GM21723 (cell line): ENCODE measurements around the gene CACYBP.

Experiments used
- ATAC-seq: cut with Tn5 transposase; IDR thresholded peaks from one replicate; pipeline ENCODE4 v1.9.1; 2021; ENCODE audit warnings: mild to moderate bottlenecking, moderate library complexity; ENCODE audit not compliant: unreplicated experiment

Gene CACYBP

DNA sequence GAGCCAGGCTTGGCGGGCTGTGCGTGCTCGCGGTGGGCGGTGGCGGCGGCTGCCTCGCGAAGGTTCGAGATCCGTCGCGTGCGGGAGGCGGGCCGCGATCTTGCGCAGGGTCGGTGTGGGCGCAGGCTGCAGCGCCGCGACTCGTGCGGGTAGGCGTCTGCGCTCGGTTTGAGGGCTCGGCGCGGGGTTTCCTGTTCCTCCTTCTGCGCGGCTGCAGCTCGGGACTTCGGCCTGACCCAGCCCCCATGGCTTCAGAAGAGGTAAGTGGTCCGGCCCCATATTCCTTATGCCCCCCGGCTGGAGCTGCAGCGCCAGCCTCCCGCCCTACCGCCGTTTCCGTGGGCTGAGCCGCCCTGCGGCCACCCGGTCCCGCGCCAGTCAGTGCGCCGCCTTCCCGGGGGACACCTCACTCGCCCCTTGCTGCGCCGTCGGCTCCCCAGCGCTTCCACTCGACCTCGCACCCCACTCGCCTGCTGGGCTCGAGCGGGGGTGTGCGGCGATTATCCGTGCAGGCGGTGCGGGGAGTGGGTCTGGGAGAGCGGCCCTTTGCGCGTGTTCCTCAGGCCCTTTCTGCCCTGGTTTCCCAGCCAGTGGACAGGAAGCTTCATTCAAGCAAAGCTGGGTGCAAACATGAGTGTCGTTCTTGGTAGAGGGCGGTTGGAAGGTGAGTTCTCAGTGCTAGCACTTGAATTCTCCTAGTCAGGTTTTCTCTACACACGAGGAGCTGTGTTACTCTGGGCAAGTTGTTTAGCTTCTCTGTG lies at the start of gene CACYBP:
TSS of gene CACYBP (plus strand) at position 12 of the 761 bp plus-strand sequence. CDS start at position 246, 234 bp downstream.
- ATAC-seq = peak; percentile 16

DNA sequence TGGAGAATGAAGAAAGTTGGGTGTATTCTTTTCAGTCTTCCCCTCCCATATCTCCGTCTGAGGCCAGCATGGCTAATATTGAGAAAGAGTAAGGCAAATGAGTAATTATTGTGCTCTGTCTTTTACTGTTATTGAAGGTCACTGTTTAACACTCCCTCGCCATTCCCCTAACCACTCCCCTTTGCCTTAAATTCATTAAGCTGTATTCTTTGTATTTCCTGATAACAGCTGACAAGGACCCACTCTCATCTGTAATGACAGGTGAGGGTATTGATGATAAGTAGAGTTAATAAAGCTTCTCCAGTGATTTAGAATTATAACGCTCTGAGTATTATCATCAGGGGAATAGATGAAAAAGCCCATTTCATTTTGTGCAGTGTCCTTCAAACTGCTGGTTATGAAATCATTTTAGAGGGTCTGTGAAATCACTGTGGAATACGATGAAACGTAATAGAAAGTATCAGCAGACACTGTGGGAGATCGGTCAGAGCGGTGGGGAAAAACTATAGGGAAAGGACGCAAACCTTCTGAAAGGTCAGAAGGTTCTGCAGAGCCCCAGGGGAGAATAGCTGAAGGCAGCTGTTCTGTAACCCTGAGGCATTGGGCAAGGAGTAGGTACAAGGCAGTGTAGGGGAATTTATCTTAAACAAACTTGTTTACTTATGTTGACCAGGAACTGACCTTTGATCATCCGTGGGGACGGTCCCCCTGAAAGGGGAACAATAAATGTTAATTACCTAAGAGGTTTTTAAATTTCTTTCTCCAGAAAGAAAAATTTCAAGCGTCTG lies 46.3 kb upstream of the CACYBP start:
- peak; percentile 47 for ATAC-seq

DNA sequence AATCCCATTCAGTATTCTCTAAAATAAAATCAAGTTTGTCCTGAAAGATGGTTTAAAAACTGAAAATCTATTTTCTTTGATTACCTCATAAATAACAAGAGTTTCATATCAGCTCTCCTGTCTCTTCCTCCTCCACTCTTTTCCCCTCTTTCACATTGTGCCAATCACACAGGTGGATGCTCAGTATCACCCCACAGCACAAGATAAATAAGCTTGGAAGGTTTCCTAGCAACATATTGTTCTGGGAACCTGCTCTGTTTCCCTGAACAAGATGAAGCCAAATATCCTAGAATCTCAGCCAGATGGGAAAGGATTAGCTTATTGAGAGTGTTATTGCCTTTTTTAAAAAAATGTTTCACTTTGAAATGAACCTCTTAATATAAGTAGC lies 45.7 kb upstream of the CACYBP start:
- ATAC-seq = peak; percentile 18

GRCh38 chr1:174954671-174955669 lies 44.8 kb upstream of the CACYBP start:
- no peak for ATAC-seq

GRCh38 chr1:174956086-174956485 lies 43.7 kb upstream of the CACYBP start:
- ATAC-seq = no peak

- ATAC-seq = no peak
Measured at GRCh38 chr1:174956976-174957375, 42.8 kb upstream of the CACYBP start.

GRCh38 chr1:174957829-174958228 lies 41.9 kb upstream of the CACYBP start:
- ATAC-seq = no peak

GRCh38 chr1:174958396-174958795 lies 41.4 kb upstream of the CACYBP start:
- ATAC-seq = no peak

GRCh38 chr1:174960362-174960761 lies 39.4 kb upstream of the CACYBP start:
- no peak for ATAC-seq

DNA sequence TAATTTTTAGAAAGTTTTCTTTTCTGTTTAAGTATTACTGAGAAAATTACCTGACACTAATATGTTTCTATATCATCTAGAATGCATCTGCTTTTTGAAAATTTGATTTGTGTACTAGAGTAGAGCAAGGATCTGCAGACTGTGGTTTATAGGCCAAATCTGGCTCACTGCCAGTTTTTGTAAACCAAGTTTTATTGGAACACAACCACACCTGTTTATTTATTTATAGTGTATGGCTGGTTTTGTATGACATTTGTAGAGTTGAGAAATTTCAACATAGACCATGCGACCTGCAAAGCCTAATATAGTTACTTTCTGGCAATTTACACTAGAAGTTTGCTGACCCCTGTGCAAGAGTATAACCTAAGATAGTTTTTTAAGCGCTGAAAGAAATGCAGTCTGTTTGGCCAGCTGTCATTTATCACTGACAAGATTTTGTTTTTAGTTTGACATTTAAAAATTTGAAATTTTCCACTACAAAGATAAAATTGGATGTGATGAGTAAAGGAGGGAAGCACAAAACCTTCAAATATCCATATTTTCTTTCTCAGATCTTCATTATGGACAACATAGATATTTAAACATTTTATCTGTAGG lies 36.1 kb upstream of the CACYBP start:
- no peak for ATAC-seq

GRCh38 chr1:174964261-174964971 lies 35.3 kb upstream of the CACYBP start:
- ATAC-seq = no peak

- no peak for ATAC-seq
Measured at GRCh38 chr1:174964972-174965361, 34.8 kb upstream of the CACYBP start.

GRCh38 chr1:174965362-174966007 lies 34.3 kb upstream of the CACYBP start:
- no peak for ATAC-seq

DNA sequence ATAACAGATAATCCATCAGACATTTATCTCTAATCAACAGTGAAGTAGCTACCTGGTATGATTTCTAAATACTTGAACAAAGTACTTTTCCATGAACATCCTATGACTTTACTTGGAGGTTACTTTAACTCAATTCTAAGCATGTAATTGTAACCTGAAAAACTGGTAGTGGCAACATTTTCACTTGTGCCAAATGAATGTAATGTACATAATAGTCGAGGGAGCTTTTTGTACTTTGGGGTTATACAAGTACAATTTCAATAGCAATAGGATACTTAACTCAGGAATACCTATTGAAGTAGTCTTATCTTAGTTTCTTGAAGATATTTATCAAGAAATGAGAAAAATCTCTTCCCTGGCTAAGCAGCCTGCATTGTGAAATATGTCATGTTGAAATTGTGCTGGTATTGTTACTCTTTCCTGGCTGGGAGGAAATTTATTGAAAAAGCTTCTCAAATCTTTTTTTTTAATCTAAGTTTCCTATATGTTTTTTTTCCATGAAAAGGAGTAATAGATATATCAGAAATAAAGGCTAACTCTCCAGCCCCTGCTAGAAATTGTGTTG lies 33.7 kb upstream of the CACYBP start:
- no peak for ATAC-seq

DNA sequence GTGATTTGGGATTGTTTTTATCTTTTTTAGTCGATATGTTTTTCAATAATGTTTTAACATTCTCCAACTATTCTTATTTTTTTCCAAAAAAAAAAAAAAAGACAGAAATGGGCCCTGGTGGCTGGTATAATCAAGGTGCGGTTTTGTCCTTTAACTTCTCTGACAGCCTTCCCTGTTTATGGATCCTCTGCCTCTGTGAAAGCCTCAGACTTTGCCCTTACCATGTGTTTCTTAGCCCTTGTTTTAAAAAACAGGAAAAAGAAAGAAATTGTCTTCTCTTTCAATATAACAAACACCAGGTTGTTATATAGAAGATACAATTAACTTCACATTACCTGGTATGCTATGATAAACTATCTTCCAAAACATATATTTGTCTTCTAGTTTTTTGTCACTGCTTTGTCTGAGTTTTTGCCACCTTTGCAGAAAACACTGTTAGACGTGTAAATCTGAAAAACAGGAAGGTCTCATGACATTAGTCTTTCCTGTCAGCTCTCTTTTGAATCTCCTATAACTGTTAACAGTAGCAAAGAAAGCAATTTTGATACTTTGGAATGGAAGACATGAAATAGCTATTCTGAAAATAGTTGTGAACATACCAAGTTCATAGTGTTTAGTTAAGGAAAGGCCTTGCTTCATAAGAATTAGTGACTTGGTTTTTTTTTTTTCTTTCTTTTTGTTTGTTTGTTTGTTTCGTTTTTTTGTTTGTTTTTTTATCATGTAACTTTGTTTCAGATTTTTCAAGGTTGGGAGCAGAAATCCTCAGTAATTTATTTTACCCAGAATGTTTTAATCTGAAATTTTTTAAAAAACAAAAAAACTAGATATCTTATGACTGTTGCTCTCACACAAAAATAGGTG lies 31.7 kb upstream of the CACYBP start:
- no peak for ATAC-seq

GRCh38 chr1:174968750-174969244 lies 30.9 kb upstream of the CACYBP start:
- ATAC-seq = peak; percentile 81

GRCh38 chr1:174969977-174970376 lies 29.8 kb upstream of the CACYBP start:
- no peak for ATAC-seq

- ATAC-seq = no peak
Measured at GRCh38 chr1:174971466-174971865, 28.3 kb upstream of the CACYBP start.
